Prostate gland (tissue), 2 donors: ENCODE results near the gene MBP.

ENCODE experiments used
- POLR2A ChIP-seq: fragments of 450-650 bp; IDR thresholded peaks from one replicate; pipeline ENCODE4 v1.6.1; 2016; ENCODE audit warnings: antibody characterized with exemption, mild to moderate bottlenecking
- POLR2AphosphoS5 ChIP-seq: sonication (generic); formaldehyde crosslinking; IDR thresholded peaks from one replicate; pipeline ENCODE4 v1.6.1; 2017; ENCODE audit warnings: antibody characterized with exemption
- TF ChIP-seq, protein P1 (sequence below), 4 experiments: fragments of 200-600 bp in 2 of 4; fragments of 450-650 bp in 2 of 4; sonication (generic) in 2 of 4; IDR thresholded peaks; 1 replicate in 3 of 4; 2 replicates in 1 of 4; pipeline ENCODE4 v1.5.1; 2016 to 2019; ENCODE audit warnings: antibody characterized with exemption in 4 of 4, mild to moderate bottlenecking in 2 of 4, moderate library complexity in 2 of 4

- TF ChIP-seq, protein P1, sequence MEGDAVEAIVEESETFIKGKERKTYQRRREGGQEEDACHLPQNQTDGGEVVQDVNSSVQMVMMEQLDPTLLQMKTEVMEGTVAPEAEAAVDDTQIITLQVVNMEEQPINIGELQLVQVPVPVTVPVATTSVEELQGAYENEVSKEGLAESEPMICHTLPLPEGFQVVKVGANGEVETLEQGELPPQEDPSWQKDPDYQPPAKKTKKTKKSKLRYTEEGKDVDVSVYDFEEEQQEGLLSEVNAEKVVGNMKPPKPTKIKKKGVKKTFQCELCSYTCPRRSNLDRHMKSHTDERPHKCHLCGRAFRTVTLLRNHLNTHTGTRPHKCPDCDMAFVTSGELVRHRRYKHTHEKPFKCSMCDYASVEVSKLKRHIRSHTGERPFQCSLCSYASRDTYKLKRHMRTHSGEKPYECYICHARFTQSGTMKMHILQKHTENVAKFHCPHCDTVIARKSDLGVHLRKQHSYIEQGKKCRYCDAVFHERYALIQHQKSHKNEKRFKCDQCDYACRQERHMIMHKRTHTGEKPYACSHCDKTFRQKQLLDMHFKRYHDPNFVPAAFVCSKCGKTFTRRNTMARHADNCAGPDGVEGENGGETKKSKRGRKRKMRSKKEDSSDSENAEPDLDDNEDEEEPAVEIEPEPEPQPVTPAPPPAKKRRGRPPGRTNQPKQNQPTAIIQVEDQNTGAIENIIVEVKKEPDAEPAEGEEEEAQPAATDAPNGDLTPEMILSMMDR (IDR thresholded peaks at IDR 0.05) = no peak
- TF ChIP-seq POLR2AphosphoS5 = no peak
- TF ChIP-seq POLR2A = no peak
These were observed 154.8 kb downstream of the MBP start for GRCh38 chr18:76977684-76978232.
